Kidney (tissue), 14 donors: ENCODE data around the gene NDUFS2. TPM values are rescaled to one million over a fixed set of nuclear protein-coding genes. Genes with fewer than 3 reads are reported as not detected.

Source experiments
- DNase-seq, 5 donors: peaks; one replicate each; pipeline ENCODE4 v3.0.0-alpha.2; 2013 to 2020
- FAIRE-seq: peaks from 2 replicates; lab custom pipeline; 2012; peaks lifted over from hg19 to GRCh38; lab: Jason Lieb, UNC
- H3K27ac ChIP-seq, 2 donors: one replicate each; pipeline ENCODE4 v1.7.0; 2013; ENCODE audit warnings: low read depth in 2 of 2, low read length in 2 of 2, inconsistent platforms in 1 of 2
- H3K27me3 ChIP-seq: one replicate; pipeline ENCODE4 v1.7.1; 2013; ENCODE audit warnings: low read length, inconsistent platforms; ENCODE audit not compliant: control insufficient read depth, insufficient read depth
- H3K36me3 ChIP-seq, 3 donors: one replicate each; pipeline versions ENCODE4 v1.7.0 to v1.7.1; 2013; ENCODE audit warnings: low read length in 3 of 3, control low read depth in 1 of 3, inconsistent platforms in 1 of 3; ENCODE audit not compliant: insufficient read depth in 3 of 3, control insufficient read depth in 2 of 3
- H3K4me1 ChIP-seq, 3 donors: one replicate each; pipeline versions ENCODE4 v1.7.0 to v1.7.1; 2013; ENCODE audit warnings: low read length in 3 of 3, inconsistent platforms in 1 of 3, low read depth in 1 of 3; ENCODE audit not compliant: control insufficient read depth in 2 of 3, insufficient read depth in 2 of 3
- H3K4me3 ChIP-seq, 3 donors: one replicate each; pipeline versions ENCODE4 v1.7.0 to v1.8.1; 2013; ENCODE audit warnings: low read length in 3 of 3, control low read depth in 1 of 3, inconsistent platforms in 1 of 3
- H3K9ac ChIP-seq, 3 donors: one replicate each; pipeline versions ENCODE4 v1.7.0 to v1.7.1; 2013; ENCODE audit warnings: low read length in 3 of 3, control low read depth in 1 of 3, inconsistent platforms in 1 of 3
- H3K9me3 ChIP-seq, 3 donors: one replicate each; pipeline versions ENCODE4 v1.7.0 to v1.7.1; 2013; ENCODE audit warnings: low read length in 3 of 3, control low read depth in 1 of 3, inconsistent platforms in 1 of 3; ENCODE audit not compliant: control insufficient read depth in 2 of 3, insufficient read depth in 1 of 3
- CTCF ChIP-seq: IDR thresholded peaks from 3 replicates; pipeline ENCODE4 v1.5.1; 2012; ENCODE audit warnings: mild to moderate bottlenecking, moderate library complexity, borderline replicate concordance; ENCODE audit not compliant: insufficient read depth; ENCODE audit errors: extremely low read depth
- intact Hi-C: fragments of 100-400 bp; cut with DNase I; formaldehyde crosslinking; loops from one replicate; pipeline ENCODE4 v1.11.1; 2022
- polyA plus RNA-seq: library from polyadenylated mRNA; stranded (reverse); fragments of 350-450 nt; fragmentation: Illumina TruSeq; extraction: RNeasy Lipid Tissue Mini Kit (QIAGEN cat#74804); gene quantifications from one replicate; pipeline ENCODE4 v1.2.3, GENCODE V29; 2014; ENCODE audit warnings: low read depth, low replicate concordance; ENCODE audit not compliant: insufficient read depth
- total RNA-seq: library from RNA; stranded (reverse); fragmentation: NEBNext Ultra II Directional; extraction: Animal tissue kit (Norgen Biotek cat#: 25700); gene quantifications from one replicate; pipeline ENCODE4 v1.2.1, GENCODE V29; 2021
- donor health status: control.
- donor health status: control.
- donor health status: control.
- donor health status: control.
- donor health status: control.
- donor health status: DM: yes; HTN: yes; CAD: no.
- donor health status: Normal renal cell carcinoma (clear cell type).

Gene NDUFS2
- total and polyA plus RNA-seq, 2 donors from 2014 or later, result 92.7 to 197 TPM

- Histone ChIP-seq H3K4me3 (no peak overlapping the region), H3K4me1 (peaks cover 0 to 23% (median 20%) of the 10 kb centered on the region in 3 donors), H3K36me3 (peaks cover 15 to 55% (median 25%) of the 10 kb centered on the region in 3 donors), H3K27me3 (no peaks in the 10 kb centered on the region), H3K27ac (peak overlapping the region; percentile 74 to 92), H3K9me3 (no peaks in the 10 kb centered on the region), H3K9ac (peak overlapping the region in 1 of 3 donors; percentile 42)
- no peak for TF ChIP-seq CTCF
- peak in 2 of 5 donors; percentile 35 to 55 for DNase-seq
- intact Hi-C loops, result no loop called here
- no peak for FAIRE-seq
Observed at GRCh38 chr1:161206411-161207140, 4.4 kb downstream of the NDUFS2 start.

DNA sequence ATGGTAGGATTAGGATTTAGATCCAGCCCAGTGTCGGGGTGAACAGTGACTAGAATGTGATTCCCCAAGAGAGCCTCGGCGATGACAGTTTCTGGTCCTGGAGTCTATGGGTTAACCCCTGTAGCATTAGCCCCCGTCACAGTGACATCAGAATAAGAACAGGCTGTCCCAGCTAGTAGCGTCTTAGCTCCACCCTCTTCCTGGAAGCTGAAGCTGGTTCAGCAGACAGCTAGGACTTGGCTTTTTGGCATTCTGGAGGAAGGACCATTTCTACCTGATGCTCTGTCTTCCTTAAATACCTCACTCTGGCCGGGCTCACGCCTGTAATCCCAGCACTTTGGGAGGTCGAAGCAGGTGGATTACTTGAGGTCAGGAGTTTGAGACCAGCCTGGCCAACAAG is 5.0 kb downstream of the NDUFS2 start:
- Histone ChIP-seq H3K4me3 (no peak overlapping the region), H3K27me3 (no peaks in the 10 kb centered on the region), H3K4me1 (peaks cover 0 to 22% (median 18%) of the 10 kb centered on the region in 3 donors), H3K36me3 (peaks cover 16 to 61% (median 26%) of the 10 kb centered on the region in 3 donors), H3K9me3 (no peaks in the 10 kb centered on the region), H3K9ac (no peak overlapping the region), H3K27ac (peak overlapping the region; percentile 59 to 92)
- intact Hi-C loops, result no loop called here
- DNase-seq (peak in 2 of 5 donors; percentile 69 to 86), FAIRE-seq (no peak)
- no peak for TF ChIP-seq CTCF

- Histone ChIP-seq H3K36me3 (peaks cover 26 to 73% (median 44%) of the 10 kb centered on the region in 3 donors), H3K4me3 (no peak overlapping the region), H3K9me3 (no peaks in the 10 kb centered on the region), H3K27ac (peak overlapping the region in 1 of 2 donors; percentile 3), H3K9ac (no peak overlapping the region), H3K4me1 (peaks cover 0 to 13% (median 4%) of the 10 kb centered on the region in 3 donors), H3K27me3 (no peaks in the 10 kb centered on the region)
- DNase-seq (peak; percentile 81 to 89 (median 84)), FAIRE-seq (no peak)
- intact Hi-C loops, result loop anchor here (10.0 kb wide), 1 partner anchor 165 kb away; no protein-coding TSS in a partner anchor
- TF ChIP-seq CTCF, result peak; percentile 93
Observed at GRCh38 chr1:161209790-161210409, 7.7 kb downstream of the NDUFS2 start.
